ENCODE data around the gene SERTM1. TPM values are rescaled to one million over a fixed set of nuclear protein-coding genes. Genes with fewer than 3 reads are reported as not detected.

SERTM1 gene
- total and polyA plus RNA-seq, 8 donors: 0.67 to 12.4 (median 7.3) TPM

DNA sequence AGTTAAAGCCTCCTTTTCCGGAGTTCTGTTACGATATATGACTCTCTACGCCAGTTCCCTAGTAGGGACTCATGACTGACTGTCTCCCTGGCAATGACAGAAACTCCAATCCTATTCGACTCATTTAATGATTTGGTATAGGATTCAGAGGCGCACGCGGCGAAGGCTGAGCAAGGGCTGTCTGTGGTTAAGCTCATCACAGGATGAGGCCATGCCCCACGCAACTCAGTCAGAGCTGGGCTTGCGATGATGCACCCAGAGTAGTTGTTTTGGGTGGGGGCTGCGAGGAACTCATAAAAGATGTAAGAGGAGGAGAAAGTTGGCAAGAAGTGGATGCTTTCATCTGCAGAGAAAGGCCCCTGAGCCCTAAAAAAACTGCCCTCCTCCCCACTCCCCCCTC lies 468 bp upstream of the SERTM1 start:
- peak in 1 of 4 donors; percentile 59 for DNase-seq
- TF ChIP-seq, protein P1, sequence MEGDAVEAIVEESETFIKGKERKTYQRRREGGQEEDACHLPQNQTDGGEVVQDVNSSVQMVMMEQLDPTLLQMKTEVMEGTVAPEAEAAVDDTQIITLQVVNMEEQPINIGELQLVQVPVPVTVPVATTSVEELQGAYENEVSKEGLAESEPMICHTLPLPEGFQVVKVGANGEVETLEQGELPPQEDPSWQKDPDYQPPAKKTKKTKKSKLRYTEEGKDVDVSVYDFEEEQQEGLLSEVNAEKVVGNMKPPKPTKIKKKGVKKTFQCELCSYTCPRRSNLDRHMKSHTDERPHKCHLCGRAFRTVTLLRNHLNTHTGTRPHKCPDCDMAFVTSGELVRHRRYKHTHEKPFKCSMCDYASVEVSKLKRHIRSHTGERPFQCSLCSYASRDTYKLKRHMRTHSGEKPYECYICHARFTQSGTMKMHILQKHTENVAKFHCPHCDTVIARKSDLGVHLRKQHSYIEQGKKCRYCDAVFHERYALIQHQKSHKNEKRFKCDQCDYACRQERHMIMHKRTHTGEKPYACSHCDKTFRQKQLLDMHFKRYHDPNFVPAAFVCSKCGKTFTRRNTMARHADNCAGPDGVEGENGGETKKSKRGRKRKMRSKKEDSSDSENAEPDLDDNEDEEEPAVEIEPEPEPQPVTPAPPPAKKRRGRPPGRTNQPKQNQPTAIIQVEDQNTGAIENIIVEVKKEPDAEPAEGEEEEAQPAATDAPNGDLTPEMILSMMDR (IDR thresholded peaks at IDR 0.05): no peak
- H3K9me3 ChIP-seq: no peaks in the 10 kb centered on the region
- no peaks in the 10 kb centered on the region for H3K36me3 ChIP-seq
- ATAC-seq: no peak
- no peak overlapping the region for H3K4me3 ChIP-seq
- peaks cover 35 to 52% of the 10 kb centered on the region in 2 donors for H3K27me3 ChIP-seq
- H3K4me1 ChIP-seq: no peaks in the 10 kb centered on the region
- H3K27ac ChIP-seq: no peak overlapping the region
- intact Hi-C loops (cut with DNase I): no loop called here

DNA sequence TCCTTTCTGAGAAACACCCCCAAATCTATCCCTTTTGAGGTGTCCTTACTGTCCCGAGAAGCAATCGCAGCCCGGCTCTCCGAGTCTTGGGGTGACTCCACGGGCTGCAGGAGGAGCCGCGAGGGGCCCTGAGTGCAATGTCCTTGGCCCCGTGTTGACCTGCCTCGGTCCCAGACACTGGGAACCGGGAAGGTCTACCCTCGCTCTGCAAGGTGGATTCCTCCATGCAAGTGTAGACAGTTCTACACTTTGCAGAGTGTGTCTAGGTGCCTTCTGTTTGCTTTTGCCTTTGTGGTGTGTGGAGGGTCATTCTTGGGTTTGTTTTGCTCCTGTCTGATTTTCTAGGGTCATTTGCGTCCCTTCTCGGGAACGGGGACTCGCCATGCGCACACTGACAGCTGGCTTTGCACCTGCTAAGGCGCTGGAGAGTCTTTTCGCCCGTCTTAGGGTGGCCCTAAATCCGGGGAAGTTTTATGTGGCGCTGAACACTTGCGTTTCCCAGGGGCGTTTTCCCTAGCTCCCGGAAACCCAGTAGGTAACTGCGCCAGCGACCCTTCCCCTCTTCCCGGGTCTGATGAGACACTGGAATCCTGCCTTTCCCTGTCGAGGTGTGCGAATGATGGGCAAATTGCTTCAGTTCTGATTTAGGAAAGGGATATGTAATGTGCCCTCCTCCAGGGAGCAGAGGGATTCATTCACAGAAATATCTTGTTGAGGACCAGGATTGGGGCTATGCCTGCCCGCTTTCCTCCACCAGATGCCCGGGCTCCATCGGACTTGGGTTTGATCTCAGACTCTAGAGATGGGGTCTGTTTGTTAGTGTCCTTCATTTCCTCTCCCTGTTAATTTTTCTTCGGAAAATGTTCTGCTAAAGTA lies 755 bp downstream of the SERTM1 start:
- no peak overlapping the region for H3K27ac ChIP-seq
- H3K4me3 ChIP-seq: peak overlapping the region in 1 of 2 donors; percentile 26
- H3K27me3 ChIP-seq: peaks cover 35 to 52% of the 10 kb centered on the region in 2 donors
- ATAC-seq: peak; percentile 47
- TF ChIP-seq, protein P1 (IDR thresholded peaks at IDR 0.05): no peak
- peak in 1 of 4 donors; percentile 52 for DNase-seq
- H3K36me3 ChIP-seq: no peaks in the 10 kb centered on the region
- intact Hi-C loops (cut with DNase I): no loop called here
- H3K9me3 ChIP-seq: no peaks in the 10 kb centered on the region
- no peaks in the 10 kb centered on the region for H3K4me1 ChIP-seq

GRCh38 chr13:36675213-36675536 lies 1.4 kb downstream of the SERTM1 start:
- Histone ChIP-seq H3K9me3 (no peaks in the 10 kb centered on the region), H3K36me3 (no peaks in the 10 kb centered on the region), H3K27ac (no peak overlapping the region), H3K4me1 (no peaks in the 10 kb centered on the region), H3K4me3 (peak overlapping the region in 1 of 2 donors; percentile 26), H3K27me3 (peaks cover 35 to 52% of the 10 kb centered on the region in 2 donors)
- no peak for ATAC-seq
- DNase-seq: no peak
- intact Hi-C loops (cut with DNase I): no loop called here
- TF ChIP-seq, protein P1 (IDR thresholded peaks at IDR 0.05): no peak

- Histone ChIP-seq H3K4me3 (no peak overlapping the region), H3K36me3 (no peaks in the 10 kb centered on the region), H3K9me3 (no peaks in the 10 kb centered on the region), H3K4me1 (no peaks in the 10 kb centered on the region), H3K27ac (no peak overlapping the region), H3K27me3 (peaks cover 3 to 11% of the 10 kb centered on the region in 2 donors)
- TF ChIP-seq, protein P1 (IDR thresholded peaks at IDR 0.05): no peak
- intact Hi-C loops (cut with DNase I): no loop called here
- ATAC-seq (peak; percentile 75), DNase-seq (no peak)
Observed at GRCh38 chr13:36680913-36681312, 7.1 kb downstream of the SERTM1 start.

DNA sequence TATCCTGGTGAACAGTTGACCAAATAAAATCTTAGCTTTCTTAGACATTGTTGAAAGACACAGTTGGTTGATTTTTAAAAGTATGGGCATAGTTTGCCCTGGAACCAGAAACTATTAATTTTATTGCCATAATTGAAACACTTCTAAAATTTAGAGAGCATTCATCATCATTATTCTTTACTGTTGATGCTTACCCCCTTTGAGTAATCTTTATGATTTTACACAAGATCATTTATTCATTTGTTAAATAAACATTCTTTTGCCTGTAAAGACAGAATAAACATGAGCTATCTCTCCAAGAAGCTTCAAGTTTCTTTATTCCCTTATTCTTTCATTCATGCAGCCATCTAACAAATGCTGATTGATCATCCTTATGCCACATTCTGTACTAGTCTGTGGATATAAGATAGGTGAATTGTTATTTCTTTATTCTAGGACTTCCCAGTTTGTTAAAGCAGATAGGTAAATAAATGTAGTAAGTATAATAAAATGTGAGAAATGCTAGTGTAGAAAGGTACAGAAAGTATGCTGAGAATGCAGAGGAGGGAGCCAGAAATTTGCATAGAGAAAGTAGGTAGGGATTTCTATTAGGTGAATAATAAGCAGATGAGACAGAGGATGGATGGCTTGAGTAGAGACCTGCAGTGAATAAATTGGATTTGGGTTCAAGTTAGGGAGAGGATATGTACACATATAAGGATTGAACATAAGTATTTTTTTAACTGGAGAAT lies 8.2 kb downstream of the SERTM1 start:
- DNase-seq: no peak
- Histone ChIP-seq H3K4me3 (no peak overlapping the region), H3K27ac (no peak overlapping the region), H3K36me3 (no peaks in the 10 kb centered on the region), H3K9me3 (no peaks in the 10 kb centered on the region), H3K4me1 (no peaks in the 10 kb centered on the region), H3K27me3 (no peaks in the 10 kb centered on the region)
- TF ChIP-seq, protein P1 (IDR thresholded peaks at IDR 0.05): no peak
- intact Hi-C loops (cut with DNase I): no loop called here
- peak; percentile 21 for ATAC-seq

Measured in left lung (tissue), 10 donors.